ENCODE data around the gene ZFR.
"Not testable (repeated sequence)": the region's sequence is repeated elsewhere in the genome, so short reads cannot be mapped to it uniquely, and the experiment has no call there.

ZFR gene

DNA sequence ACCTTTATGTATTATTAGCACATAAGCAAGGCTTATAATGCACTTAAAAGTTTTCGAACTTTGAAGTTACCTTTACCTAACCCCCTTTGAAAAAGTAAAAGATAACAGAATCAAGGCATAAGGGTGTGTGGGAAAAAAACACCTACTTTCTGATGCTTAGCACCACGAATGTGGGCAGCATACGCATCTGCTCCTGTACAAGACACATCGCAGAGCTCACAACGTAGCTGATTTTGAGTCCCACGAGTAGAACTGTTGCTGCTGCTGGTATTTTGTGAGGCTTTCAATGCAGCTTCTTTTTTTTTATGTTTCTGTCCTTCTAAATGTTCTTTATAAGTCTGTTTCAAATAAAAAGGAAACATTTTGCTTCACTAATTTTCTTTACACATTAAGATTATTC, 40.8 kb downstream of the ZFR start:
- DNase-seq = no peak

DNA sequence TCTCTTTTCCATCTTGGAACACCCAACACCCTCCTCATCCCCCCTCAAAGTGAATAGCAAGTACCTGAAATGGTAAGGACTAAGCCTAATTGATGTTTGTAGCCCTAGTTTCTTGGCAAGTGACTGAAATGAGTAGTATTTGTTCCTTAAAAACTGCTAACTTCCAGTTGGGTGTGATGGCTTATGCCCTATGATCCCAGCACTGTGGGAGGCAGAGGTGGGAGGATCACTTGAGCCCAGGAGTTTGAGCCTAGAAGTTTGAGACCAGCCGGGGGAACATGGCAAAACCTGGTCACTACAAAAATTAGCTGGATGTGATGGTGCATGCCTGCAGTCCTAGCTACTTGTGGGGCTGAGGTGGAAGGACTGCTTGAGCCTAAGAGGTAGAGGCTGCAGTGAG, 44.1 kb downstream of the ZFR start:
- no peak for DNase-seq

DNA sequence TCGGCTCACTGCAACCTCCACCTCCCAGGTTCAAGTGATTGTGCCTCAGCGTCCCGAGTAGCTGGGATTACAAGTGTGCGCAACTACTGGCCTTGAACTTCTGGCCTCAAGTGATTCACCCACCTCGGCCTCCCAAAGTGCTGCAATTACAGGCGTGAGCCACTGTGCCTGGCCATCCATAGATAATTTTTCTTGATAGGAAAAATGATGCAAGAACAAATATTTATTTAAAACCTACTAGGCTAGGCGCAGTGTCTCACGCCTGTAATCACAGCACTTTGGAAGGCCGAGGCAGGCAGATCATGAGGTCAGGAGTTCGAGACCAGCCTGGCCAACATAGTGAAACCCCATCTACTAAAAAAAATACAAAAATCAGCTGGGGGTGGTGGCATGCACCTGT, 45.8 kb downstream of the ZFR start:
- DNase-seq = not testable (repeated sequence)

DNA sequence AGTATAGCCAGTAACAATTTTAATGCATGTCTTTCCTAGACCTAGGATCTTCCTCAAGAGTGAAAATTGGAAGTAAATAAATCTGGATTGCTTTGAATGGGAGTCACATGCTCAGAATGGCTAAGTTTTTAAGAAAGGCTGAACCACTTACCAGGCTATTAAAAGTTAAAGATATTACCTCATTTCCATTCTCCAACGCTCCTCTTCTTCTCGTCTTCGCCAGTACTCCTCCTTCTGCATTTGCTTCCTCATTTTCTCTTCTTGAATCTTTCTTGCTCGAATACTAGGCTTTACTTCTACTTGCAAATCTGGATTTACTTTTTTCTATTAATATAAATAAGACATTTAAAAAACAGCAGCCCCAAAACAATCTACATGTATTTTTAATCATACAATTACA, 49.6 kb downstream of the ZFR start:
- no peak for DNase-seq

DNA sequence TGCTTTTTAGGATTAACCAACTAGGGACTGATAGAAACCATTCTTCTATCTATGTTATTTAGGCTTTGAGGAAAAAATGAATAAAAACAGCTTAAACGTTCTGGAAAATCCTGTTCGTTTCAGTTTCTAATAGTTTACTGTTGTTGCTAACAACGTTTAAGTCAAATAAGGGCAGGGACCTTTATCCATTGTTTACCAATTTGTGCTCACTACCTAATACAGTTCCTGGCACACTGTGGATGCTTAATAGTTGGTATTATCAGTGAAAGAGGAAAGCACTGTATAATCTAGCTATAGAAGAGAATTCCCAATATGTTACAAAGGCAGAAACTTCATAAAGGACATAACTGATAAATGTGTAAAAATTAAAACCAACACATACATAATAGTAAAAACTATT, 52.5 kb downstream of the ZFR start:
- DNase-seq = no peak

DNA sequence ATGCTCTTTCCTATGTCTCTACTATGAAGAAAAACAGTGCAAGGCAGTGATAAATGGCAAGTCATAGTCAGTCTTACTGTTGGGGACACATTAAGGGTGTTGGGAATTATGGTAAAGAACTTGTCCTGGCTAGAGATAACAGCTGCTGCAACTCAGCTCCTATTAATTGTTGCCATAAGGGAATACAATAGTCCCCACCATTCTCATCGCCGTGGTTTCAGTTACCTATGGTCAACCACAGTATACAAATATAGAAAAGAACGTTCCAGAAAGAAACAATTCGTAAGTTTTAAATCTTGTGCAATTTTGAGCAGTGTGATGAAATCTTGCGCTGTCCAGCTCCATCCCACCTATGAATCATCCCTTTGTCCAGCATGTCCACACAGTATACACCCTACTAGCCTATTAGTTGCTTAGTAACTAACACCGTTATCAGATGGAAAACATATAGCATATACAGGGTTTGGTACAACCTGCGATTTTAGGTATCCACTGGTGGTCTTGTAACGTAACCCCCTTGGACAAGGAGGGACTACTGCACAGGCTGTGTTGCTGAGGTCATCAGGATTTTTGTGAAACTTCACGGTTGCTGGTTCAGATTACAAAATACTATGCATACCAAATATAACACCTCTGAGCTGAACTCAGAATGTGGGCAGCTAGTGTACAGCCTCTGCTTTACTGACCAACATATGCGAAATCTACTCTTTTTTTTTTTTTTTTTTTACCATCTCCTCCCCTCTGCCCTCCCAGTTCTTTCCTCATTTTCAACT, 53.5 kb downstream of the ZFR start:
- DNase-seq = no peak

DNA sequence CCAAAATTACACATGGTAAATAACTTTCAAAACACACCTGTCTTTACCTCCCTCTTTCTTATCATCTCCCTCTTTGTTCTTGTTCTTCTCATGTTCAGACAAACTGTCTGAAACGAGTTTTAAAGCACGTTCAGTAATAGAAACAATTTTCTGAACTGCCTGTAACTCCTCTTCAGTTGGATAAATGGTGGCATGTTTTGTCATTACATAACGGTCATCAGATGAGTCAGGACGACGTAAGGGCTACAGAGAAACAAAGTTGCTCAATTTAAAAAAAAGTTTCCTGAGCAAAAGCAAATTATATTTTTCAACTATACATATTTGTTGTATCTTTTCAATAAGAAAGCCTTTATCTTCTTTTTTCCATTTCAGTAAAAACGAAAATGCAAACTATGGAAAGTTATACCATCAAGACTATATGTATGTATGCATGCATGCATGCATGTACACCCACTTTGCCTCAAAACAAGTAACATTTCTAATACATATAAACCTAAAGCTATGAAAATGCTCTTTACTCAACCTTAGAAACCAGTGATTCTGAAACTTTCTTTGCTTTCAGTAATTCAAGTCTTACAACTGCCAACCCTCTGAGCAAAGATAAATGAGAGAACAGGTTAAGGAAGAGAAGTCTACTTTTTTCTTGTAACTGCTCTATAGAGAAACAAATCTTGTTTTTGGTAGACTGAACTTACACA, 56.0 kb downstream of the ZFR start:
- no peak for DNase-seq

DNA sequence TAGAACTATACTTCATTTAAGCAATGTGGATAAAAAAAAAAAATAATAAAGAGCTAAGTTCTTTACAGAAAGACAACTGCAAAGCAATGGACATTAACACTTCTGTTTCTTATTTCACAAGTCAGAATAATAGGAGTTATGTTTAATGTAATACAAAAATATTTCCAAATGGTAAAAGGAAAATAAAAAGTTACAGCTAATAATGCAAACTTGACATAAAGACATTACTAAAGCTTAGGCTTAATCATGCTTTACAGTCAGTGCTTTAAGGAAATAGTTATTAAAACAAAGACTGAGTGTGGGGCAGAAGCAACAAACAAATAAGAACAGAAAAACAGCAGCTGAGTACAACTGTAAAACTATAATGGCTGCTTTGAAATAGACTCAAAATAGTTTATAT, 56.7 kb downstream of the ZFR start:
- DNase-seq = no peak

DNA sequence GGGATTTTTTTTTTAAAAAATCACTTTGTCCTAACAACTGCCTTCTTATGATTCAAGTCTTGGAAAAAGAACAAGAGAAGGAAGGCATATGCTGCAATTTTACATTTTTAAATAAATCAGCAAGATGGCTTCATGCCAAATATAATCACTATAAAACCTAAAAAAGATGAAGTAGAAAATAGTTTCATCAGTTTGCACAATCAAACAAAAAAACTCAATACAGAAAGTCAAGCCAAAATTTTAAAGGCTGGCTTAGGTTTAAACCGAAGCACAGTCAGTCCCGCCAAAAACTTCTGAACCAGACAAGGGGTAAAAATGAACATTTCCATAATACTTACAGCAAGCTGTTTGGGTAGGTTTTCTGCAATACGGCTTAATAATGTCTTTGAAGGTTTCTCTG, 57.3 kb downstream of the ZFR start:
- no peak for DNase-seq

DNA sequence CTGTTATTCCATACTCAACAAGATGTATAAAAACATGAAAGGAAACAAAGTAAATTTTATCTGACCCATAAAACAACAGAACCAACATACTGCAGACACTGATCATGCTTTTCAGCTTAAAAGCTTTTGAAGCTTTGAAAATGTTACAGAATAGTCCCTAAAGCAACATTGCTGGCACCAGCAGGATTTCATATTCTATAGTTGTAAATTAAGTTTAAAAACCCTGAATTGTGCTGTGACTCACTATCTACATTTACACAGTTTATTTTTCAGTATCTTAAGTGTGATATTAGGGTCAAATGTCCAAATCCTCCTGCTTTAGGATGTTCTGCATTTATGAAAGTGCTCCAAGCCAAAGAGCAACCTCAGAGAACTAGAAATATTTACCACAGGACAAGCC, 59.9 kb downstream of the ZFR start:
- DNase-seq = no peak

DNA sequence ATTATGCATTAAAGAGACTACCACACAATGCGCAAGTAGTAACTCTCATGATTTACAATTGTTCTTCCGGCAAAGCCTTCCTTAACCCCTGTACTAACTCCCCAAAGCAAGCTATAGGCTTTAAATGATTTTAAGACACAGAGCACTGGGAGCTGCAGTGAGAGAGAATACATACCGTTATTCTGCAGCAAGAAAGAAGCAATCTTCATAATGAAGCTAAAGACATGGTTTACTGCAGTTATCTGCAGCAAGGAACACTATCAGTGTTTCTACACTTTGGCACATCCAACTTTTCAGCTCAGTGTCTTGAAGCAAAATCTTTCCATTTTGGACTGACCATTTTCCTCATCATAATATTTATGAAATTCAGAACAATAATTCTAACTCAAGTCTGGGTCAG, 61.0 kb downstream of the ZFR start:
- DNase-seq = no peak

DNA sequence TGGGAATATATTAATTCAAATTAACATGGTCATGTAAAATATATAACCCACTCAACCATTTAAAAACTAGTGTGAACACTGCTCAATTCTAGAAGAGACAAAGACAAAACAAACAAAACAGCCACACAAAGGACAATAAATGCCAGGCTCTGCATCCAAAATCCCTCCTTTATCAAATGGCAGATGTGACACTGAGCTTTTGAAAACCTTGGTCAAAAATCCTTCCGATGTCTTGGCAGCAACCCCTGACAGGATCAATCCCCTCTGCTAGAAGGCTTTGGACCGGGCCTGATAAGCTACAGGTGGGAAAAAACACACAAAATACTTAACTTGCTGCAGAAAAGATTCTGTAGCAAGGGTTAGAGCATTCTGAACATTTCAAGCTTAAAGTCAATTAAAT, 61.5 kb downstream of the ZFR start:
- no peak for DNase-seq

DNA sequence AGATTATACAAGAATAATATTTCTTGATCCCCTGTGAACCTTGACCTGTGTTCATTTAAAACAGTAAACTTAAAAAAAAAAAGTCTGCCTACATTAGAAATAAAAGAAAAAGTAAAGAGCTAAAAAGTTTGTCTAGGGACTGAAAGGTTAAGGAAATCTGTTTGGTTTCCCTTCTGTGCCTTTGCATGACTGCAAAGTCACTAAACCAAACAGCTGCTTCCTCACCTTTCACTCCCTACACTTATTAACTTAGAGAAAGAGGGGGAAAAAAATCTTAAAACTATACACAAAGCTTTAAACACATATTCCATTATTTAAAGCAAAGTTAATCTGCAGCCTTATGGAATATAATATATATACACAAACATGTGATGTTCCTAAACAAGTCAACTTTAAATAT, 65.1 kb downstream of the ZFR start:
- no peak for DNase-seq

DNA sequence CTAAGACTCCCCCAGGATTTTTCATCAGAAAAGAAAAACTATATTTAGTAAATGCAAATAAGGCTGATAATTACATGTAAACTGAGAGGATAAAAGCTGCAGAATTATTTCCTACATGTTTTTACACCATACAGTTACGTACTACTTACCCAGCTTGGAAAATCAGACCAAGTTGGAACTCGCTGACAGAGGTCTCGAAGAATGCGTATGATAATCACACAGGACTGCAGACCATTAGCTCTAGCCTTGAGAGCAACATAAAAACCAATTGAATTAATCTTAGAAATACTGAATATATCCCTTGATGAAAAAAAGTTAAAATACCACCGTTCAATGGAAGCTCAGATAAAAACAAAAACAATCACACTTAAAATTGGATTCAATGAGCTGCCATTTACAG, 65.6 kb downstream of the ZFR start:
- no peak for DNase-seq

DNA sequence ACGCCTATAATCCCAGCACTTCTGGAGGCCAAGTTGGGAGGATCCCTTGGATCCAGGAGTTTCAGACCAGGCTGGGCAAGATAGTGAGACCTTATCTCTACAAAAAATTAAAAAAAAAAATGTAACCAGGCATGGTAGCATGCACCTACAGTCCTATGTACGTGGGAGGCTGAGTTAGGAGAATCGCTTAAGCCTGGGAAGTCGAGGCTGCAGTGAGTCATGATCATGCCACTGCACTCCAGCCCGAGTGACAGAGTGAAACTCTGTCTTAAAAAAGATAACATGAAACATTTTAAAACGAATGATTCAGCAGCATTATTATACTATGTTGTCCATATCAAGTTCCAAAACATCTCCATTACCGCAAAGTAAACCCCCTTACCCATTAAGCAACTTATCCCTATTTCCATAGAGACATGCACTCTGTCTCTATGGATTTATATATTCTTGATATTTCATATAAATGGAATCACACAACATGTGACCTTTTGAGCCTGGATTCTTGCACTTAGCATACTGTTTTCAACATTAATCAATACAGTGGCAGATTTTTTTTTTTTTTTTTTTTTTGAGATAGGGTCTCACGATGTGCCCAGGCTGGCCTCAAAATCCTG, 74.9 kb downstream of the ZFR start:
- no peak for DNase-seq

DNA sequence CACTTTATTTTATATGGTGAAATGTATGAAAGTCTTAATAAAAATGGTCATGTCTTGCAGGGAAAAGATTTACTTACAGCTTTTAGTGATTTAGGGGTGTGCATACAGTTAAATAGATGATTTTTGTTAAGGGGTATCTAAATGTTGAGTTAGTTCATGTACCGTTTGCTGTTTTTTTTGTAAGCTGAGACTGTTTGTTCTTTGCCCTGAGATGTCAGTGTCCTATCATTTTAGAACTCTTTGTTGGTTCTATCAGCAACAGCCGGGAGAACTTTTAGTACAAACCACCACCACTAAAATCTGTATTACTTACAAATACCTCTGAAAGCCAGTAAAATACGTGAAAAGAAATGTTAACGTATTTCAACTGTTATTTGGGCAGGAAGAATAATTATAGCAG, 75.5 kb downstream of the ZFR start:
- DNase-seq = no peak

DNA sequence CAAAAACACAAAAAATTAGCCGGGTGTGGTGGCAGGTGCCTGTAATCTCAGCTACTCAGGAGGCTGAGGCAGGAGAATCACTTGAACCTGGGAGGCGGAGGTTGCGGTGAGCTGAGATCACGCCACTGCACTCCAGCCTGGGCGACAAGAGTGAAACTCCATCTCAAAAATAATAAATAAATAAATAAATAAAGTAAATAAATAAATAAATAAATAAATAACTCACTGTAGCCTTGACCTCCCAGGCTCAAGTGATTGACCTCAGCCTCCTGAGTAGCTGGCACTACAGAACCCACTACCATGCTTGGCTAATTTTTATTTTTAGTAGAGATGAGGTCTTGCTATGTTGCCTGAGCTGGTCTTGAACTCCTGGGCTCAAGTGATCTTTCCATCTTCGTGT, 77.3 kb downstream of the ZFR start:
- not testable (repeated sequence) for DNase-seq

DNA sequence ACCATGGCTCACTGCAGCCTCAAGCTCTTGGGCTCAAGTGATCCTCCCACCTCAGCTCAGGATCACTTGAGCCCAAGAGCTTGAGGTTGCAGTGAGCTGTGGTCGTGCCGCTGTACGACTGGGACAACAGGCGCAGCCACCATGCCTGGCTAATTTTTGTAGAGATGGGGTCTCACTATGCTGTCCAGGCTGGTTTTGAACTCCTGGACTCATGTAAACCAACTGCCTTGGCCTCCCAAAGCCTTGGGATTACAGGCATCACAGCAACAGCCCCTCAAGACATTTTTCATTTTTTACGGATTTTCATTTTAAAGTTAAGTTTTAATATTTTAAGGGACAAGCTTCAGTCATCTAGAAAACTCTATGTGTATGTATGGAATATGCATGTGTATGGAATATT, 78.9 kb downstream of the ZFR start:
- DNase-seq = no peak

DNA sequence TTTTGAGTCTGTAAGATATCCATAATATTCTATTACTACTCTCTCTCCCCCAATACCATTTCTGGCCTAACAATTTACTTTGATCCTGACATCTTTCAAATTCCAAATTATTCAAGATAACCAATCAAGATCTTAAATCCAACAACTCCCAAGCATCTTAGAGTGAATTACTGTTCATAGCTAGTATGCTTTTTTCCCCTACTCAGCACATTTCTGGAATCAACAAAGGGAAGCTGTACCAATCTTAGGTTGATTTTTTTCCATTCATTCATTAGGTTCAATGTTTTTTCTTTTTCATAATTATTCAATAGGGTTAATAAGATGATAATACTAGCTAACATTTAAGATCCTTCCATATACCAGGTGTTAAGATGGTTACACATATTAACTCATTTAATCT, 81.5 kb downstream of the ZFR start:
- no peak for DNase-seq

DNA sequence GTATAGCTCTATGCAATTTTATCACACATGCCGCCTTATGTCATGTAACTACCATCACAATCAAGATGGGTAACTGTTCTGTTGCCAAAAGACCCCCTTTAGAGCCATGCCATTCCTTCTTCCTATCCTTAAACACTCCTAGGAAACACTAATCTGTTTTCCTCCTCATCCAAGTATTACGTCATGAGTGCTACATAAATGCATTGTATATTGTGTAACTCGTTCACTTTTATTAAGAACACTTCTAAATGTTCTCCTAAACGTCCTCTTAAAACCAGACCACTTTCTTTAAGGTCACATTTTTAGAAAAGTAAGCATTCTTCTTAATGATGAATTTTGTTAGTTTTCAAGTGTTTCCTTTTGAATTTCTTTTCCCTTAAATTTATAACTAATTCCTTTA, 82.0 kb downstream of the ZFR start:
- DNase-seq = no peak

DNA sequence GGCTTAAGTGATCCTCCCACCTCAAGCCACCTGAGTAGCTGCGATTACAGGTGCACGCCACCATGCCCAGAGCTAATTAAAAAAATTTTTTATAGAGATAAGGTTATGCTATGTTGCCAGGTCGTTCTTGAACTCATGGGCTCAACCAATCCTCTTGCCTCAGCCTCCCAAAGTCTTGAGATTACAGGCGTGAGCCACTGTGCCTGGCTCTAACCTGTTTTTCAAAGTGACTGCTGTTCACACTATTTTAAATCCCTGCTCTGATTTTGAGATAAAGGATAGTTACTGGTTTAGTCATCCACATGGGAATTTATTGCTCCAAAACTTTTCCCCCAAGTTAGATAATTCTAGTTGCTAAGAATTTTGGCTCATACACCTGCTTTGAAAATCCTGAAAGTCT, 83.6 kb downstream of the ZFR start:
- no peak for DNase-seq

DNA sequence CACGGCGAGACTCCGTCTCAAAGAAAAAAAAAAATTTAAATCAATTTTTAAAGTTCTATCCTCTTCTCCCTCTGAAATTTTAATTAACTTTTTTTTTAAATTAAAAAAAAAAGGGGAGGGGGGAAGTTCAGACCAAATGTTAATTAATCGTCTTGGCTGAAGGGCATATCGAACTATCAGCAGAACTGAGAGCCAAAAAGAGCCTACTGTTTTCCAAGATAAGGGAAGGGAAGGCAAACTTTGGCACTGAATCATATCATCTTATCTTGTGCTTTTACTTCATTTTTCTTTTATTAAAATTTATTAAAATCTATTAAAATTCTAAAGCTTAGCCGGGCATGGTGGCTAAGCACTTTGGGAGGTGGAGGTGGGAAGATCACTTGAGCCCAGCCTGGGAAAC, 85.9 kb downstream of the ZFR start:
- DNase-seq = no peak

DNA sequence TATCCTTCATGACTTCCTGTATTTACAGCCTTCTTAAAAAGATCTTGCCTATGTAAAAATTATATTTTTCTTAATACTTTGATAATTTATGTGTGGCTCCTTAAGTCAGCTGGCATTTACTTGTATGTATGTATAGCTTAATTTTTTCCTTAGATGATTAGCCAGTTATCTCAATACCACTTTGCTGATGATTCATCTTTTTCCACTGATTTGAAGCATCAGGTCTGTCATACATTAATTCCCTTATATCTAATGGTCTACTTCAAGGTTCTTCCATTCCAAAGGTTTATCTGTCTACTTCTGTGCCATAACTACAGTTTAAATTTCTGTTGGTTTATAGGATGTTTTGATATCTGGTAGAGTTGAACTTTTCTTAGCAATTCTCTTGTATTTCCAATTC, 86.9 kb downstream of the ZFR start:
- DNase-seq = no peak

DNA sequence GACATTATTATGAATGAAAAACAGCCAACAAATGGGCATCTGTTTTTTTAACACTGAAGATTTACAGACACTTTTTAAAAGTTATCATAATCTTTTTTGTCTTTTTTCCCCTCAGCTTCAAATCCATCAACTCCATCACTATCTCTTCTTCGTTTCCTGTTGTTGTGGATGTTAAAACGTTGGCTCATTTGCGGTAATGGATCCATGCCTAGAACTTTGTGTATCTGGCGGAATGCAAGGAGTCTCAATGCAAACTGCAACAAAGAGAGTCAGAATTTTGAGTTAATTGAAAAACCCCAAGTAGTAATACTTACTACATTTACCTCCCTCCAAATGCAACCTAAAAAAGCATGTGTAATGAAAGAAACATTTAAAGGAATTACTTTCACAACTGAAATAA, 88.9 kb downstream of the ZFR start:
- no peak for DNase-seq

DNA sequence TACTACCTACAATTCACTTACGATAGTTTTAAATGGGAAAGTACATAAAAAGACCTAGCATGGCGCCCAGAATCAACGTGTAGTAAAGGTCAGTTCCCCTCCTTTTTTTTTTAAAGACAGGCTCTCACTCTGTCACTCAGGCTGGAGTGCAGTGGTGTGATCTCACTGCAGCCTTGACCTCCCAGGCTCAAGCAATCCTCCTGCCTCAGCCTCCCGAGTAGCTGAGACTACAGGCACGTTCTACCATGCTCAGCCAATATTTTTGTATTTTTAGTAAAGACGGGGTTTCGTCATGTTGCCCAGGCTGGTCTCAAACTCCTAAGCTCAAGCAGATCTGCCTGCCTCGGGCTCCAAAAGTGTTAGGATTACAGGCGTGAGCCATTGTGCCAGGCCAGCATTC, 91.1 kb downstream of the ZFR start:
- DNase-seq = no peak
